HG02571 (cell line): ENCODE measurements around the gene PLA2G6.

Source experiments
- ATAC-seq: cut with Tn5 transposase; IDR thresholded peaks from one replicate; pipeline ENCODE4 v1.9.1; 2021; ENCODE audit warnings: mild to moderate bottlenecking, moderate library complexity; ENCODE audit not compliant: unreplicated experiment

The PLA2G6 gene

DNA sequence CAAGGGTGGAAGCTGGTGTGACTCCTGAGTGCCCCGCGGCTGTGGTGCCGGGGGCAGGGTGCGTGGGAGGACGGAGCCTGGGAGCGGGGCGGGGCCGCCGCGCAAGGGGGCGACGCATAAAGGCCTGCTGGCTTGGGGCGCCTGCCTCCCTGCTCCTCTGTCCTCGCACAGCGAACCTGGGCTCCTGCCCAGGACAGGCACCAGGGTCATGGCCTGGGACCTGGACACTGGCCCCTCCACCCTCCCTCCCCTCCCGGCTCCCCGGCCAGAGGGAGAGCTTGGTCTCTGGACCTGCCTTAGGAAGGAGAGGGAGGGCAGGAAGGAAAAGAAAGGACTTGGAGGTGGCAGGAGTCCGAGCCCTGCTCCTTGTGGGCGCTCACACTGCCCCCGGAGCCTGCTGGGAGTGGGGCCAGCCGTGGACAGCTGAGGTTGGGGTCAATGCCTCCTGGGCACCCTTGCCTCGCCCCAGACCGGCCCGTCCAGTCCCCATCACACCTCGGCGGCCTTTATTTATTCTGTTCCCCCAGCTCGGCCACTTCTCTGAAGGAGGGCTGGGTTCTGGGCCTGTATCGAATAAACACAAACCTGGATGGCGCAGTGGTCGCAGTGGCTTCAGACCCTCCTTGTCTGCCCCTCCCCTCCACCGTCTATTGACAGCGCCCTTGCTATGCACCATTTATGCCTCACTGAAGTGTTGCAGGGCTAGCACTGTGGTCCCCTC, 106.4 kb downstream of the PLA2G6 start:
- ATAC-seq = no peak

DNA sequence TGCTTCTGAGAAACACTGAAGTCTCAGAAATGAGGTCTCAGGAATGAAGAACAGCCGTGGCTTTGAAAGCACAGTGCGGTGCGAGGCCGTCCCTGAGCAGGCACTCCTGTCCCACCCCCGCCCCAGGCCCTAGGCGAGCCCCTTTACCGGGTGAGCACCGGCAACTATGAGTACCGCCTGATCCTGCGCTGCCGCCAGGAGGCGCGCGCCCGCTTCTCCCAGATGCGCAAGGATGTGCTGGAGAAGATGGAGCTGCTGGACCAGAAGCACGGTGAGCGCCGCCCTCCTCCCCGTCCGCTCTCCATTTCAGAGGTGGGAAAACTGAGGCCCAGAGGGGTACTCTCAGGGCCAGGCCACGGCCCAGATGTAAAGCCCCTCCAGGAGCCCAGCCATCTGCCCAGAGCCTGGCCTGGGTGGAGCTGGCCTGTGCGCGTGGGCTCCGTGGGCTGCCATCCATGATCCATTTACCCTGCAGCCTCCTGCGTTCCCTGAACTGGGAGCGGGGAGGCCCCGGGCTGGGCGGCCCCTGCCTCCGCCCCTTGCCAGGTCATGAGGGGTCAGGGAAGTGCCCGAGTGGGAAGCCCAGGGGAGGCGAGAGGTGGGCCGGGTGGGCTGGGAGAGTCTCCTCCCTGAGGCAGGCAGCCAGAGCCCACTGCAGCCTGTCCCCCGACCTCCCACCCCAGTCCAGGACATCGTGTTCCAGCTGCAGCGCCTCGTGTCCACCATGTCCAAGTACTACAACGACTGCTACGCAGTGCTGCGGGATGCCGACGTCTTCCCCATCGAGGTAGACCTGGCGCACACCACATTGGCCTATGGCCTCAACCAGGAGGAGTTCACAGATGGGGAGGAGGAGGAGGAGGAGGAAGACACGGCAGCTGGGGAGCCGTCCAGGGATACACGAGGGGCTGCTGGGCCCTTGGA, 107.2 kb downstream of the PLA2G6 start:
- ATAC-seq = no peak

DNA sequence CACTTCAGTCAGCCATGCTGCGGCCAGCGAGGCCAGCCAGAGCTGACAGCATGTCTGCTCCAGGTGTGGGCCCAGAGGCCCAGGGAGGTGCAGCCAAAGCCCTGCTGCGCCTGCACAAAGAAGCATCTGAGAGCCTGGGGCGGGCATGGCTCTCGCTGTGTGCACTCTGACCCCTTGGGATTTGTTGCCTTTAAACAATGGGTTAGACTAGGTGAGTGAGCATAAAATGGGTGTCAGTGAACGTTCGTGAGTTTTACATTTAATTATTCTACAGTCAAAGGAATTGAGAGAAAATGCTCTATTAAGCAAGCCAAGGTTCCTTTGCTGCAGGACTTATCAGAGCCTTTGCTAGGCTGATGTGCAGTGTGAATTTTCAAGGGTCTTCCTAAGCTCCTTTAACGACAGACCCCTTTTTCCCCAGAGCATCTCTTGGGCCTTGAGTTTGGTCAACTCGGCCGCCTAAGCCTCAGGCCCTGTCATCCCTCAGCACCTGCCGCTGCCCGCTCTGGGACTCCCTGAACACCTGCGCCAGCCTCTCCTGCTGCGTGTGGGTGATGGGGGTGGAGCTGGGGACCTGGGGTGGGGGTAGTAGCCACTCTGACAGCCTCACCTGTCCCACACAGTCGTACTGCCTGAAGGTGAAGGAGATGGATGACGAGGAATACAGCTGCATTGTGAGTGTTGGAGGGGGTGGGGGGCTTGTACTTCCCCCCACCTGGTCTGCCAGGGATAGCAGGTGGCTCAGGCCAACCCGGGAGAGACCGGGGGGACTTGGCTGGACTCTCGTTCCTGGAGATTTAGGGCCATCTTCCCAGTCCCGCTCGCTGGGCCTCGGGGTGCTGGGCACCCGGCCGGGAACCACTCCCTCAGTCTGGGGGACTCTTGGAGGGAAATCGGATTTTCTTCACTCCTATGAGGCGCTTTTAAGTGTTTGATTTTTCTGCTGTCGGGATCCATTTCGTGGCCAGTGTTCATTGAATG, 108.2 kb downstream of the PLA2G6 start:
- no peak for ATAC-seq

DNA sequence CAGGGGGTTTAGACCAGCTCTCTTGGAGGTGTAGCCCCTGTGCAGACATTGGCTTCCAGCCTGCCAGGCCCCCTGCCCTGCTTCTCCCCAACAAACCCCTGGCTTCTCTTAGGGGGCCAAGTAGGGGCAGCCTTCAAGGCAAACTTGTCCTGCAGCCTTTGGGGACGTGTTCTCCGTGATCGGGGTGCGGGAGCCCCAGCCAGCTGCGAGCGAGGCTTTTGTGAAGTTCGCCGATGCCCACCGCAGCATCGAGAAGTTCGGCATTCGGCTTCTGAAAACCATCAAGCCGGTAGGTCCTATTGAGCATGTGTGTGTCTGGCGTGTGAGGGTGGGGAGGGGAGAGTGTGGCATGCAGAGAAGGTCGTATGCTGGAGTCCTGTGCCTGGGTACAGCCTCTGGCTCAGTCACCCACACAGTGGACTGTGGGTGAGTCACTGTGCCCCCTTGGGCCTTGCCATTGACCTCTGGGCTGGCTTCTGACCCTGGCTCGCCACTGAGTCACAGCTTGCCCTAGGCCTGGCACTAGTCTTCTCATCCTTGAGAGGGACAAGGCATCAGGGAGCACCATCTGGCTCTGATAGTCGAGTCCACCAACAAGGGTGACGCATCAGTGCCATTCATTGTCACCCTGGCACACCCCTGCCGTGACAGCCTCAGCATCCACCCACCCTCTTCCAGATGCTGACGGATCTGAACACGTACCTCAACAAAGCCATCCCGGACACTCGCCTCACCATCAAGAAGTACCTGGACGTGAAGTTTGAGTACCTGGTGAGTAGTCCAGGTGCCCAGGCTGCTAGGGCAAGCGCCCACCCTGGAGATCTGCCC, 109.1 kb downstream of the PLA2G6 start:
- no peak for ATAC-seq

DNA sequence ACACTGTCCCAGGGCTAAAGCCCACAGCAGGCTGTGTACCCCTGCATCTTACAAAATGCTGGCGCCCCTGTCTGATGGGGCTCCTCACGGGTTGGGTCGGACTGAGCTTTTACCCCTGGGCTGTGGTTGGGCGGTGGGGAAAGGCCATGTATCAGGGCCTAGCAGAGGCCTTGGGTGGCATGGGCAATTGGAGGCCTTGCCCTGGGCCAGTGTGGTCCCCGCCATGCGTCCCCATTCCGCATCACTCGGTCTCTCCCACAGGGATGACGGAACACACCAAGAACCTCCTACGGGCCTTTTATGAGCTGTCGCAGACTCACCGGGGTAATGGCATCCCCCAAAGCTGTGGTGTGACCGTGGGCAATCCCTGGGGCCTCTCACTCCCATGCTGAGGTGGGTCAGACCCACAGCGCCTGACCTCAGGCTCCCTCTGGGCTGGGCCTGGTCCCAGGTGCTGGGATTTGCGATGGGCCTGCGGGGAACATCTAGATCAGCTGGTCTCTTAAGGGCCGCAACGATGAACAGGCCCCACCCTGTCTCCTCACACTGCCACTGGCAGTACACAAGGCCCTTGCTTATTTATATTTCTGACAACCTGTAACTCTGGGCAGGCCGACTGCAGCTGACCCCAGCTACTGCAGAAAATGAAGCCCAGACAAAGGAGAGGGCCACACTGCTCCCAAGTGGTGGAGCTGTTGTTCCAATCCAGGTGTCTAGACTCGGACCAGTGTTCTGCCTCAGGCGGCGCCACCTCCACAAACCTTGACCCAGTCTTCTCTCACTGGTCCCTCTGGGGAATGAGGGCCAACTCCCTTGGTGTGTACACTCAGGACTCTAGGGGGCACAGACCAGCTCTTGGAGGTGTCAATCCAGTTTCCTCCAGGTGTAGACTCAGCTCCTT, 110.0 kb downstream of the PLA2G6 start:
- ATAC-seq = no peak

DNA sequence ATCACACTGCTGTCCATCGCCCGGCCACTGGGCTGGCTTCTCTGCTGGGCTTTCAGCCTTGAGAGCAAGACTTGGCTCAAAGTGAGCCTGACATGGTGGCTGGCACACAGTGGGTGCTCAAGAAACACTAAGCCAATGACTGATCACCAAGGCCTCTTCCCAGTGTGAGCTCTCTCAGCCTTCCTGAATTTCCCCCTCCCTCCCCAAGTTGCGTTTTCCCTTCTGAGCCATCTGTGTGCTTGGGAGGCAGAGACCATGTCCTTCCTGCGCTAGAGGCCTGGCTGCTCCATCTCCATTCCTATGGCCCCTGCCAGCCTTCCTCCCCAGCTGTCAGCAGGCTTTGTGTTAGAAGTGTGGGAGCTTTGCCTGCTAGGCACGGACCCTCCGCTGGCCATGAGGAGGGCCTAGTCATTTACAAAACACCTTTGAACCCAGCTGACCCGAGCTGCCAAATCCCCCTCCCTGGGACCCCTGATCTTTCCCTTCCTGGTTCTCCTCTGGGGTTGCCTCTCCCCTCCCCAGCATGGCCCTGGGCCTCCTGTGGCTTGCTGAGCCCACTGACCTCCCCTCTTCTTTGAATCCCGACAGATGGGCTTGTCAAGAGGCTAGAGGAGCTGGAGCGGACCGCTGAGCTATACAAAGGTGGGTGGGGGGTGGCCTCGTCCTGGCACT, 111.2 kb downstream of the PLA2G6 start:
- ATAC-seq = no peak

DNA sequence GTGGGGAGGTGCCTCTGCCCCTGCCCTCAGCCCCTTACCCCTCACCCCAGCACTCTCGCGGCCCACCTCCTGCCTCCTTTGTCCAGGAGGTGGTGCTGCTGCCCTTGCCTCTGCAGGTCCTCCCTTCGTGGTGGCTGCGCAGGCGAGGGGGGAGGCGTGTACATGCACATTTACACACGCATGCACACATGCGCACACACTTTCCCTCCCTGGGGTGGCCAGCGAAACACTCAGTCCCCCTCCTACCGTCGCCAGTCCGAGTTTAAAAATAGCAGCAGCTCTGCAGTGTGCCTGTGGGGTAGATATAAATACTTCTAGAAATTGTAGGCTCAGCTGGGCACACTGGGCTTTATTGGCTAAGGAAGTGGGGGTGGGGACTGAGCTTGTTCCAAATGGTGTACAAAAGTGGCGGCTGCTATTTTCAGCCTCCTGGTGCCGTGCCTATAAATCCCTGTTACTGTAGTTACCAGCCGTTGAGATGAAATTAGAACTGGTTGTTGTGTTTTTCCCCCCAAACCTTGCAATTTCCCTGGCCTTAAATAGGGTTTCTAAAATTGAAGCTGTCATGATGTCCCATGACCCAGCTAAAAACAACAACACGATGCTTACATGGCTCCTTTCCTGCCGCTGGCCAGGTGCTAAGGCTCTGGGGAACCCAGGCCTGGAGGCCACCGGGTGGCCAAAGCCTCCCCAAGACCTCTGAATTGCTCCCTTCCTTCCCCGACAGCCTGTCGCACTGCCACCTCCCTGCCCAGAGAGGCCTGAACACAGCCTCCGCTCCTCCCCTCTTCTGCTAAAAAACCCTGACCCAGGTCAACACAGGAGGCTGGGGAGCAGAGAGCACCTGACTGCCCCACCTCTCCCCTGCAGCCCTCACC, 112.0 kb downstream of the PLA2G6 start:
- no peak for ATAC-seq

DNA sequence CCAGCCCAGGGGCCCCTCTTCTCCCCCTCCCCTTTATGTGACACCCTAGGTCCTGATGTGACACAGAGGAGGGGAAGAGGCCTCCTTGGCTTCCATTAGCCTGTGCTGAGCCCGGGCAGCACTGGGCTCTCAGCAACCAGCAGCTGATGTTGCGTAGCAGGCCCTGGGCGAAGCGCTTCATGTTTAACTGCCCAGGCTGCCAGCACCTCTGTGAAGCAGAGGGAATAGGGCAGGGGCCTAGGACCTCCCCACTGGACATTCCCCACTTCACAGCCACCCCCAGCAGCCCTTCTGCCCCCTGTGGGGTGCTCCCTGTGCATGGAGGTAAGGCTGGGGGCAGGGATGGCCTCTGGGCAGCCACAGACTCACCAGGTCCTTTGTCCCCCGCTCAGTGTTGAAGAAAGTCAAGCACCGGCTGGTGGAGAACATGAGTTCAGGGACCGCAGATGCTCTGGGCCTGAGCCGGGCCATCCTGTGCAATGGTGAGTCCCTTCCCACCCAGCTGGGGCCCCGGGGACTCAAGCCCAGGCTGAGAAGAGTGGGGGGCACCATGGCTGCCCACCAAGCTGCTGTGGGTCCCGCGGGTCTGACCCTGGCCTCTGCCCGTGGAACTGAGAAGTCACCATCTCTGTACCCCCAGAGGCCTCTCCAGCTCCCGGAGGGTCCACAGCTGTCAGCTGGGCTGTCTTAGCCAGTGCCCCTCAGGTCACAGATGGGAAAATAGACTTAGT, 112.8 kb downstream of the PLA2G6 start:
- ATAC-seq = no peak

DNA sequence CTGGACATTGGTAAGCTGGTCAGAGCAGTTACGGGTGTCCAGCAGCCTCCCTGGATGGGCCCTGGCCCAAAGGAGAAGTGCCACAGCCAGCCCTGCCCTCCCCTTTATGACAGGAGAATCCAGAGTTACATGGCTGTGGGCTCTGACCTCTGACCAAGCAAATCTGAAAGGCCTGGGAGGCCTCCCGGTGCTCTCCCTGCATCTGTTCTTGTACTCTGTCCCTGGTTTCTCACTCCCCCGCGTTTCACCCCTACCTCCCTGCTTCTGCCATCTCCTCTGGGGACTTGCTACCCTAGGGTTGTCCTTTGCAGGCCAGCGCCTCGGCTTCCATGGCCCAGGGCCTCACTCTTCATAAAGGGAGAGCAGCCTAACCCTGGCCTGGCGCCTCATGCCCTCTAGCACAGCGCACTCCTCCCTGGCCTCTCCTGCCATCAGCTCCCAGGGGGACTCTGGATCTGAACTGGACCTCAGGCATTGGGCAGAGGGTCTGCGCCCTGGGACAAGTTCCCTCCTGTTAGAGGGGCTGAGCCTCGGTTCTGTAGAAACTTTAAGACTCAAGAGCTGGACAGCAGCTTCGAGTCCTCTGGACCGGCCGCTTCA, 113.8 kb downstream of the PLA2G6 start:
- ATAC-seq = no peak

DNA sequence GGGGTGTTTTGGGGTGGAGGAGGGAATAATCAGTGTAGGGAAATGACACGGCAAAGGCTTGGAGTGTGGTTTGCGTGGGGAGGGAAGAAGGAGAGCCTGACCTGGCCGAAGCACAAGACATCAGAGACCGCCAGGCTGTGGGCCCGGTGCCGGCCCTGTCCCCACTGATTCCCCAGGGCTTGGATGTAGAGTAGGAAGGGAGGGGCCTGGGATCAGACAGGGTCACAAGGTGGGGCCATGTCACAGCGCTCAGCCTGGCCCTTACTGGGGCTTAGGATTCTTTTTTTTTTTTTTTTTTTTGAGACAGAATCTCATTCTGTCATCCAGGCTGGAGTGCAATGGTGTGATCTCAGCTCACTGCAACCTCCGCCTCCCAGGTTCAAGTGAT, 114.6 kb downstream of the PLA2G6 start:
- no peak for ATAC-seq

DNA sequence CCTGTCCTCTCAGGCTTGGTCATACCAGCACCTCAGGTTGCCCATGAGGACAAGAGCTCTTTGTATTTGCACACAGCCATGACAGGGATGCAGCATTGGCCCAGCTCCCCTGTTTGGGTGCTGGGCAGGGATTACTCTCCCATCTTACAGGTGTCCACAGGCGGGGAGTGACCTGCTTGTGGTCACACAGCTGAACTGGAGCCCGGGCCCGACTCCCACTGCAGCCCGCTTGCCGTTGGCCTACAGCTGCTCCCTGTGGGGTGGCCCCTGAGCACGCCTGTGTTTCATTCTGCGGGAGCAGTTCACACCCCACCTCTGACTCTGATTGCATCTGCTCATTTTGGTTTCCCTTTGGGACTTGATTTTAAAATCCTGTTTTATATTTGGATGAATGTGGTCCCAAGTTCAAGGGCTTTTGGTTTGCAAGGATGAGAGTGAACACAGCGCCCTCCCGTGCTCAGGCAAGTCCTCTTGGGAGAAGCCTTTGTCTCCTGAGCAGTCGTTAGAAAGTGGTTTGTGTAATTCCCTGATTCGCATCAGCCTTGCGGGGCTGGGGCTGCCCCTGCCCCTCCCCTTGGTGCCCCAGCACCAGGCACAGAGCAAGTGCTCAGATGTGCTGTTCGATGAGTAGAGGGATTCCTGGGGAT, 115.1 kb downstream of the PLA2G6 start:
- no peak for ATAC-seq

DNA sequence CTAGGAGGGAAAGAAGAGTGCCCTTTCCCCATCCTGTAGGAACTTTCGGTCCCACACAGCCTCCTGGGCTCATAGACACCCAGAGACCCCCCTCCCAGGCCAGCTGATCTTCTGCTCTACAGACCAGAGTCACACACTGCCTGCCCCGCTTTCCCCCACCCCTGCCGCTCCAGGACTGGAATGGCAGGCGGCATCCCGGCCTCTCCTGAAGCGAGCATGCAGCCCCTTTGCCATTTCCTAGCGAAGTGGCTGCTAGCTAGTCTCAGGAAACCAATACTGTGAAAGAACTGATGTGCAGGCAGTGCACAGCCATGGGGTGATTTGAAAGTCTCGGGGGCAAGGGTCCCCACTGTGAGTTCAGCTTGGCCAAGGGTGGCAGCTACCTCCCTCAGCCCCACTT, 116.1 kb downstream of the PLA2G6 start:
- no peak for ATAC-seq

DNA sequence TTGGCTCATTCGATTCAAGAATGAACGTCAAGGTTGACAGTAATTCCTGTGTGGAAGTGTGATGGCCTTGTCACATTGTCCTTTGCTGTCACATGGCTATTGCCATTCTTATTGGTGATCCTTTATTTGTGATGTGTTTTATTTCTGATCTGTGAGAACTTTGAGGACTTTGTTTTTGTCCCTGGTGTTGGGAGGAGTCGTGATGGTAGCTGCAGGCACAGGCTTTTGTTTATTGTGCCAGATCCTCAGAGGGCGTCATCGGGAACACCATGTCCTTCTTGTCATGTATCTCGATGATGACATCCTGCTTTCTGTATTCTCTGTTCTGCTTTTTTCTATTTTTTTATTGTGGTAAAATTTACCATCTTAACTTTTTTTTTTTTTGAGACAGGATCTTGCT, 118.8 kb downstream of the PLA2G6 start:
- no peak for ATAC-seq
